Measurements from ENCODE around the gene ETV1. TPM values are rescaled to one million over a fixed set of nuclear protein-coding genes. Genes with fewer than 3 reads are reported as not detected.

The ETV1 gene
- total and polyA plus RNA-seq, 9 of the 15 experiments (the other 6 are each of a cell fraction or from before 2014, with no cell fraction given), result 7.2 to 27.4 (median 14.0) TPM

DNA sequence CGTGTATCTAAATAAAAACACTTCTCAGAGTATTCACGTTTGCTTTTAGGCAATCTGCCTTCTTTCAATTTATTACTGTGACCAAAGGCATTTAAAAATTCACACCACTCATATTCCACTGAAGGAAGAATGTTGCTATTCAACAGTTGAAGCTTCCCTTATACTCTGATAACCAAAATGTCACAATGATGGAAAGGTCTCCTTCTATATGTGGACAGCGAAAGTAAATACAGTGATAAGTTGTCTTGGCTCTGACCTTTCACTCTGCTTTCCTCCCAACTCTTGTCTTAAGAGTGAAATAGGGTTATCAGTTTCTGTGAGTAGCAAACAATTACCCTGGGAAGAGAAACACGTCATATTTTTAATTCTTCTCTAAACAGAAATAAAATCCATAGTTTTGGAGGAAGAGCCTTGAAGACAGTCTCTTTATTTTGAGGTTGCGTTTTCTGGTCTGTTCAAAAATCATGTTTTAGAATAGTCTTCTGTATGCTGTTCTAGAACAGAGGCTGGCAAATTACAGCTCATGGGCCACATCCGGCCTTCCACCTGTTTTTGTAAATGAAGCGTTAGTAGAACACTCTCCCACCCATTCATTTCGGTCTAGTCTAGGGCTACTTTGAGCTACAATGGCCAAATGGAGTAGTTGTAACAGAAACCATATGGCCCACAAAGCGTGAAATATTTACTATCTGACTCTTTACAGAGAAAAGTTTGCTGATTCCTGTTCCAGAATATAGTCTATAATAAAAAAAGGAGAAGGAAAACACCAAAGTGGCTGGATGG is 41.3 kb downstream of the ETV1 start:
- BruUV-seq (replicated peaks), result no TSS peak
- H3K4me1 ChIP-seq (replicated peaks in 1 of 2; ENCODE audit: control insufficient read depth in 2 of 2, insufficient read depth in 2 of 2, low read length in 2 of 2), result no peaks in the 10 kb centered on the region; a peak in 2 of 5 replicates
- DNase-seq (ENCODE audit: extremely low read depth in 1 of 4, low spot score in 3 of 4) (peak in 1 of 4 experiments; percentile 18), FAIRE-seq (peak; percentile 69), ATAC-seq (peak; percentile 53)
- intact Hi-C loops (cut with micrococcal nuclease), result no loop called here
- no peak overlapping the region for H3K9ac ChIP-seq (ENCODE audit: insufficient read depth in 1 of 2, low read depth in 2 of 2, low read length in 2 of 2)
- ChIA-PET POLR2A (interaction anchor here (1.1 kb wide), 1 partner anchor 9 kb away, joined by 3 read pairs; no protein-coding TSS in a partner anchor), CTCF (ENCODE audit: low intra/inter-chr PET ratio) (no interaction called here)
- H3K27me3 ChIP-seq (ENCODE audit: control insufficient read depth in 2 of 2, insufficient read depth in 2 of 2, low read length in 2 of 2), result no peaks in the 10 kb centered on the region
- no peak overlapping the region for H2AFZ ChIP-seq (ENCODE audit: low read depth, low read length)
- in situ Hi-C loops (cut with MboI), result no loop called here
- no peaks in the 10 kb centered on the region for H4K20me1 ChIP-seq (replicated peaks; ENCODE audit: control insufficient read depth, insufficient read depth, low read length)
- no peak overlapping the region for H3K4me3 ChIP-seq
- H3K36me3 ChIP-seq (ENCODE audit: control insufficient read depth, insufficient read depth, low read length), result no peaks in the 10 kb centered on the region
- H3K27ac ChIP-seq (ENCODE audit: extremely low read depth, low read depth, low read length), result no peak overlapping the region
- no peak overlapping the region for H3K4me2 ChIP-seq (ENCODE audit: insufficient read depth, low read length)
- no peaks in the 10 kb centered on the region for H3K9me3 ChIP-seq (replicated peaks; ENCODE audit: control insufficient read depth, insufficient read depth, low read depth, low read length)
- WGBS (ENCODE audit: insufficient coverage, low coverage, missing lambda C conversion rate), result 53% methylated on average over 9 of the region's 9 CpGs
- no peaks in the 10 kb centered on the region for H3K9me1 ChIP-seq (ENCODE audit: control insufficient read depth, insufficient read depth, low read length)
- H3K79me2 ChIP-seq (ENCODE audit: control insufficient read depth, insufficient read depth, low read length), result no peaks in the 10 kb centered on the region
- no peak for TF ChIP-seq NR2C2 (CRISPR knock-in tag; IDR thresholded peaks at IDR 0.05)
- TF ChIP-seq NR2C2 (tag; IDR thresholded peaks at IDR 0.05), result peak; percentile 49; the same call in 1 of the 2 replicates
- 0 out of 4 replicates have a peak, but pooled peaks of 1 of the 2 experiments have one; percentile 12 for TF ChIP-seq FOXA3 (CRISPR knock-in tag; conservative IDR thresholded peaks at IDR 0.05 in 1 of 2, IDR thresholded peaks at IDR 0.05 in 1 of 2)
- TF ChIP-seq NR2C1 (IDR thresholded peaks at IDR 0.05), result no peak
- peak; percentile 40; the same call in 1 of the 2 replicates for TF ChIP-seq NR2C1 (tag; IDR thresholded peaks at IDR 0.05)
- TF ChIP-seq MEIS2 (IDR thresholded peaks at IDR 0.05; ENCODE audit: partially characterized antibody), result peak; percentile 90
- TF ChIP-seq, protein P1, sequence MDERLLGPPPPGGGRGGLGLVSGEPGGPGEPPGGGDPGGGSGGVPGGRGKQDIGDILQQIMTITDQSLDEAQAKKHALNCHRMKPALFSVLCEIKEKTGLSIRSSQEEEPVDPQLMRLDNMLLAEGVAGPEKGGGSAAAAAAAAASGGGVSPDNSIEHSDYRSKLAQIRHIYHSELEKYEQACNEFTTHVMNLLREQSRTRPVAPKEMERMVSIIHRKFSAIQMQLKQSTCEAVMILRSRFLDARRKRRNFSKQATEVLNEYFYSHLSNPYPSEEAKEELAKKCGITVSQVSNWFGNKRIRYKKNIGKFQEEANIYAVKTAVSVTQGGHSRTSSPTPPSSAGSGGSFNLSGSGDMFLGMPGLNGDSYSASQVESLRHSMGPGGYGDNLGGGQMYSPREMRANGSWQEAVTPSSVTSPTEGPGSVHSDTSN (CRISPR knock-in tag; IDR thresholded peaks at IDR 0.05; ENCODE audit: low read depth), result no peak
- TF ChIP-seq, protein P1 (tag; conservative IDR thresholded peaks at IDR 0.05; ENCODE audit: low read depth), result peak; percentile 87
- no peak for TF ChIP-seq HIVEP1 (CRISPR knock-in tag; IDR thresholded peaks at IDR 0.05)
- no peak for TF ChIP-seq ID3 (CRISPR knock-in tag; IDR thresholded peaks at IDR 0.05)
- peak; percentile 71 for TF ChIP-seq ID3 (tag; IDR thresholded peaks at IDR 0.05)
- TF ChIP-seq LCOR (CRISPR knock-in tag; IDR thresholded peaks at IDR 0.05), result no peak
